ENCODE measurements around the gene GNAZ.

The GNAZ gene

GRCh38 chr22:23102776-23103175 is 32.5 kb downstream of the GNAZ start:
- no peak for DNase-seq (ENCODE audit: extremely low spot score)
- POLR2A ChIA-PET = no interaction called here
- TF ChIP-seq NFRKB (IDR thresholded peaks at IDR 0.05) (no peak), TARDBP (IDR thresholded peaks at IDR 0.05) (no peak), ARNT (IDR thresholded peaks at IDR 0.05) (no peak), L3MBTL2 (conservative IDR thresholded peaks at IDR 0.05) (no peak), FOXM1 (IDR thresholded peaks at IDR 0.05; ENCODE audit: borderline replicate concordance) (no peak), SP1 (IDR thresholded peaks at IDR 0.05) (no peak), HDGF (IDR thresholded peaks at IDR 0.05; ENCODE audit: borderline replicate concordance) (no peak), SUZ12 (IDR thresholded peaks at IDR 0.05) (no peak), FOXA1 (IDR thresholded peaks at IDR 0.05) (no peak), ZNF384 (IDR thresholded peaks at IDR 0.05) (no peak), FOXK2 (IDR thresholded peaks at IDR 0.05) (no peak)
- CTCF ChIA-PET = no interaction called here

- no peak for TF ChIP-seq FOXA1 (IDR thresholded peaks at IDR 0.05)
- no peak for TF ChIP-seq PKNOX1 (IDR thresholded peaks at IDR 0.05)
- TF ChIP-seq FOXK2 (IDR thresholded peaks at IDR 0.05) = no peak
- no peak for TF ChIP-seq ELF4 (IDR thresholded peaks at IDR 0.05)
- CTCF ChIA-PET = no interaction called here
- no peak for DNase-seq (ENCODE audit: extremely low spot score)
- POLR2A ChIA-PET = no interaction called here
Observed at GRCh38 chr22:23103199-23103954, 33.1 kb downstream of the GNAZ start.

DNA sequence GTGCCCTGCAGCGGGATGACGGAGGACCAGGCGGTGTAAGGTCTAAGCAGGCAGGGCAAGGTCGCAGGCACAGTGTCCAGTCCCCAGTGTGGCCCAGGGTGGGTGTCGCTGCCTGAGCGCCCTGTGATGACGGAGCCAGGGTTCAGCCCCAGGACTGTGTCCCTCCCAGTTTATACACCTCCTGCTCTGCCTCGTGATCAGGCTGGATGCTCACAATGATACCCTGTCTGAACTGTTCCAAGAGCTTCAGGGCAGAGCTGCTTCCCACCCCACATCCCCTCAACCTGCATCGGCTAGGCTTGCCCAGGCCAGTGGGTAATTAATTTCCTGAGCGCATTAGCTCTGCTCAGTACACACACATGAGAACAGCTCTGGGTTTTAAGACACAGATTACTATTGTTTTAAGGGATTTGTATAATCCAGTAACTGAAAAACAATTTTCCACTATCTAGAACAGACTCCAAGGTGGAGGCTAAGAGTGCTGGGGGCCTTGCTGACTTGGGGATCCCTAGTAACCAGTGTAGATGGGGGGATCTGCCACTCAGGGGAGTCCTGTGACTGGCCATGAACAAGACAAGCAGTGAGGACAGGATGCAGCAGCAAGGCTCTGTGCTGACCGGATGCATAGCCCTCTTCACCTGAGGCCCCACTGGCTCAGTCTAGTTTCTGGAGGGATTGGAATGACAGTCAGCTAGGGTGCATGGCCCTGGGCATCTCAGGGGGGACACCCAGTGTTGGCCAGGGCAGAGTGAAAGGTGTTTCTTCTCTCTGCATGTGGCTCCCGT is 34.1 kb downstream of the GNAZ start:
- POLR2A ChIA-PET = no interaction called here
- TF ChIP-seq FOXK2 (IDR thresholded peaks at IDR 0.05) = no peak
- no peak for TF ChIP-seq HDGF (IDR thresholded peaks at IDR 0.05; ENCODE audit: borderline replicate concordance)
- TF ChIP-seq L3MBTL2 (conservative IDR thresholded peaks at IDR 0.05) = no peak
- TF ChIP-seq SP1 (IDR thresholded peaks at IDR 0.05) = no peak
- CTCF ChIA-PET = no interaction called here
- no peak for DNase-seq (ENCODE audit: extremely low spot score)

GRCh38 chr22:23105304-23105703 is 35.0 kb downstream of the GNAZ start:
- ChIA-PET POLR2A (no interaction called here), CTCF (interaction anchor here (0.6 kb wide), 1 partner anchor 15 kb away, joined by 3 read pairs; no protein-coding TSS in a partner anchor)
- no peak for DNase-seq (ENCODE audit: extremely low spot score)
- TF ChIP-seq NFRKB (IDR thresholded peaks at IDR 0.05) = no peak
- TF ChIP-seq ELF4 (IDR thresholded peaks at IDR 0.05) = no peak
- TF ChIP-seq PKNOX1 (IDR thresholded peaks at IDR 0.05) = no peak
- TF ChIP-seq LEF1 (IDR thresholded peaks at IDR 0.05; ENCODE audit: borderline replicate concordance) = no peak
- no peak for TF ChIP-seq ZNF384 (IDR thresholded peaks at IDR 0.05)
- no peak for TF ChIP-seq ARNT (IDR thresholded peaks at IDR 0.05)
- TF ChIP-seq HDGF (IDR thresholded peaks at IDR 0.05; ENCODE audit: borderline replicate concordance) = no peak
- no peak for TF ChIP-seq FOXK2 (IDR thresholded peaks at IDR 0.05)

DNA sequence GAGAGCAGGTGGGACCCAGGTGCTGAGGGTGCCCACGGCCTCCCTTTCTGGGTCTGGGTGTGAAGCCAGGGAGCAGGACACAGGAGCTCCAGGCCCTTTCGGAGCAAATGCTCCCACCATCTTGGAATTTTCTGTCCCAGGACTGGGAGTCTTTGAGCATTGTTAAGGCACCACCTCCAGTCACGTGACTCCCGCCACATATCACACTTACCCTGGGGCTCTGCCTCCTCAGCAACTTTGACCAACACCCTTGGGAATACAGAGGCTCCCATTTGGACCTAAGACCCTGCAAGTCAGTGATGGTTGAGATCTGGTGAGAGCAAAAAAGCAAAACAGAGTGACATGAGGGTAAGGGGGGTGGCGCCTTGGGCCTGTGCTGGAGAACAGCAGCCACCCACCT is 35.6 kb downstream of the GNAZ start:
- TF ChIP-seq LEF1 (IDR thresholded peaks at IDR 0.05; ENCODE audit: borderline replicate concordance) (no peak), CTBP1 (IDR thresholded peaks at IDR 0.05; ENCODE audit: borderline replicate concordance) (no peak), SUZ12 (IDR thresholded peaks at IDR 0.05) (no peak), FOXM1 (IDR thresholded peaks at IDR 0.05; ENCODE audit: borderline replicate concordance) (no peak), ARNT (IDR thresholded peaks at IDR 0.05) (no peak), TARDBP (IDR thresholded peaks at IDR 0.05) (no peak), PKNOX1 (IDR thresholded peaks at IDR 0.05) (no peak), NFRKB (IDR thresholded peaks at IDR 0.05) (no peak), FOXK2 (IDR thresholded peaks at IDR 0.05) (no peak)
- ChIA-PET CTCF (interaction anchor here (0.6 kb wide), 1 partner anchor 15 kb away, joined by 3 read pairs; no protein-coding TSS in a partner anchor), POLR2A (no interaction called here)
- no peak for DNase-seq (ENCODE audit: extremely low spot score)

DNA sequence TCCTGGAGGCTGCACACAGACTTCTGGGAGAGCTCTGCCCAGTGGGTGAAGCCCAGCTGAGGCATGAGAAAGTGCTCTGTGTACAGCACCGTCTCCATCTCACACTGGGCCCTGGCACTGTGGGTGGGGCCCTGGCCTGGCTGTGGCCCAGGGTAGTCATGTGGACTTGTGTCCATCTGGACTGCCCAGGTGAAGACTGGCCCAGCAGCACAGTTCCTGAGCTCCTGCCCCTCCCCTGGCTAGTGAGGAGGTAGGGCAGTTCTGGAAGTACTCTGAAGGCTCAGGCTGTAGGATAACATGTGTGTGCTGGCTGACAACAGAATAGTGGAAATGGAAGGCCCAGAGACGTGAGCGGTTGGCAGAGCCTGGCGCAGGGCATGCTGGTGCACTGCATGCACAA is 36.0 kb downstream of the GNAZ start:
- ChIA-PET CTCF (no interaction called here), POLR2A (no interaction called here)
- TF ChIP-seq ZNF384 (IDR thresholded peaks at IDR 0.05) = no peak
- DNase-seq (ENCODE audit: extremely low spot score) = no peak

DNA sequence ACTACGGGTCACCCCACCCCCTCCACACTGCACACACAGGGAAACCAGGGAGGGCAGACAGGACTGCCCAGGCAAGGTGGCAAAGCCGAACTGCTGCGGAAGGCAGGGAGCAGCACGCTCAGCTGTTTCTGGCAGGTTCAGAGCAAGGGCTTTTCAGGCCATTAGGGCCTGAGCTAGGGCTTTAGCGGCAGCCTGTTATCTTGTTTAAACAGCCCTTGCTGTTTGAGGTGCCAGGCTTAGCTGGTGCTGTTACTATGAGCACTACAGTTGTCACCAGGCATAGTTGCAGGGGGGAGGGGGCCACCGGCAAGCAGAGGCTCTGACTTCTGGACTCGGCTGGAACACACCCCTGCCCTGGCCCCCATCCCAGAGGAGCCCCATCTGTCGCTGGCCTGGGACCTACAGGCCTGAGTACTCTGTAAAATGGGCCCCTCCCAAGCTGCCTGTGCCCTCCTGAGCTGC is 36.6 kb downstream of the GNAZ start:
- ChIA-PET CTCF (interaction anchor here (0.6 kb wide), 1 partner anchor 67 kb away, joined by 3 read pairs; no protein-coding TSS in a partner anchor), POLR2A (no interaction called here)
- no peak for DNase-seq (ENCODE audit: extremely low spot score)
- no peak for TF ChIP-seq FOXK2 (IDR thresholded peaks at IDR 0.05)
- TF ChIP-seq SP1 (IDR thresholded peaks at IDR 0.05) = no peak
- TF ChIP-seq ELF4 (IDR thresholded peaks at IDR 0.05) = no peak
- TF ChIP-seq NFRKB (IDR thresholded peaks at IDR 0.05) = no peak
- no peak for TF ChIP-seq FOXM1 (IDR thresholded peaks at IDR 0.05; ENCODE audit: borderline replicate concordance)
- no peak for TF ChIP-seq CTBP1 (IDR thresholded peaks at IDR 0.05; ENCODE audit: borderline replicate concordance)
- TF ChIP-seq HDGF (IDR thresholded peaks at IDR 0.05; ENCODE audit: borderline replicate concordance) = no peak
- no peak for TF ChIP-seq PKNOX1 (IDR thresholded peaks at IDR 0.05)
- TF ChIP-seq TARDBP (IDR thresholded peaks at IDR 0.05) = no peak
- no peak for TF ChIP-seq BHLHE40 (IDR thresholded peaks at IDR 0.05; ENCODE audit: borderline replicate concordance)
- no peak for TF ChIP-seq FOXA1 (IDR thresholded peaks at IDR 0.05)
- no peak for TF ChIP-seq ARNT (IDR thresholded peaks at IDR 0.05)
- TF ChIP-seq LEF1 (IDR thresholded peaks at IDR 0.05; ENCODE audit: borderline replicate concordance) = no peak
- no peak for TF ChIP-seq L3MBTL2 (conservative IDR thresholded peaks at IDR 0.05)
- TF ChIP-seq SUZ12 (IDR thresholded peaks at IDR 0.05) = no peak
- no peak for TF ChIP-seq ZNF384 (IDR thresholded peaks at IDR 0.05)

Data from HEK293T (cell line).